HEK293 (cell line): ENCODE measurements around the gene FOXM1.

Source experiments
- CTCF ChIA-PET: fragments of 350-600 bp; formaldehyde crosslinking; extraction: SDS; loops from one replicate; lab custom pipeline; 2021; ENCODE audit warnings: antibody characterized with exemption; lab: Yijun Ruan, JAX
- POLR2A ChIA-PET: fragments of 300-600 bp; formaldehyde crosslinking; extraction: SDS; loops from one replicate; lab custom pipeline; 2020; ENCODE audit warnings: antibody characterized with exemption, inconsistent platforms; lab: Yijun Ruan, JAX
- H3K27ac ChIP-seq: fragments of 200-500 bp; sonication (Bioruptor generic); 2 replicates; pipeline ENCODE4 v1.5.1; 2014; ENCODE audit warnings: low read depth, low read length, control low read depth, inconsistent platforms; ENCODE audit errors: extremely low read depth
- H3K36me3 ChIP-seq, 2 experiments: fragments of 200-500 bp in 1 of 2; sonication (Bioruptor generic) in 1 of 2; 1 replicate in 1 of 2; 2 replicates in 1 of 2; pipeline ENCODE4 v1.5.1; 2014 to 2017; ENCODE audit warnings: inconsistent platforms in 2 of 2, low read length in 2 of 2; ENCODE audit not compliant: control insufficient read depth in 2 of 2, insufficient read depth in 1 of 2
- H3K4me1 ChIP-seq: fragments of 200-500 bp; sonication (Bioruptor generic); 2 replicates; pipeline ENCODE4 v1.5.1; 2014; ENCODE audit warnings: mild to moderate bottlenecking, low read length, inconsistent platforms; ENCODE audit not compliant: control insufficient read depth, insufficient read depth
- H3K4me3 ChIP-seq: 2 replicates; pipeline ENCODE4 v1.5.1; 2011; ENCODE audit warnings: low read depth, mild to moderate bottlenecking, control low read depth, low read length, moderate library complexity
- H3K9me3 ChIP-seq: fragments of 200-500 bp; sonication (Bioruptor generic); 2 replicates; pipeline ENCODE4 v1.5.1; 2014; ENCODE audit warnings: low read depth, low read length, inconsistent platforms; ENCODE audit not compliant: control insufficient read depth, insufficient read depth
- EGR2 ChIP-seq: fragments of 450-650 bp; formaldehyde crosslinking; IDR thresholded peaks from 2 replicates; pipeline ENCODE4 v1.5.1; 2016; ENCODE audit warnings: low read depth, missing biosample characterization, missing genetic modification characterization
- SP3 ChIP-seq: fragments of 450-650 bp; formaldehyde crosslinking; IDR thresholded peaks from 2 replicates; pipeline ENCODE4 v1.5.1; 2016; ENCODE audit warnings: missing biosample characterization, missing genetic modification characterization
- WT1 ChIP-seq: fragments of 450-650 bp; formaldehyde crosslinking; IDR thresholded peaks from 2 replicates; pipeline ENCODE4 v1.5.1; 2016; ENCODE audit warnings: missing biosample characterization, missing genetic modification characterization
- ZBTB8A ChIP-seq: fragments of 450-650 bp; formaldehyde crosslinking; IDR thresholded peaks from 2 replicates; pipeline ENCODE4 v1.5.1; 2016; ENCODE audit warnings: missing biosample characterization, missing genetic modification characterization
- ZNF121 ChIP-seq: fragments of 450-650 bp; formaldehyde crosslinking; IDR thresholded peaks from 2 replicates; pipeline ENCODE4 v1.5.1; 2016; ENCODE audit warnings: missing biosample characterization, missing genetic modification characterization
- ZNF202 ChIP-seq: fragments of 450-650 bp; formaldehyde crosslinking; IDR thresholded peaks from 2 replicates; pipeline ENCODE4 v1.5.1; 2016; ENCODE audit warnings: missing biosample characterization, missing genetic modification characterization, borderline replicate concordance
- ZNF223 ChIP-seq: fragments of 450-650 bp; formaldehyde crosslinking; IDR thresholded peaks from 2 replicates; pipeline ENCODE4 v1.5.1; 2016; ENCODE audit warnings: missing biosample characterization, missing genetic modification characterization
- ZNF248 ChIP-seq: fragments of 450-650 bp; formaldehyde crosslinking; IDR thresholded peaks from 2 replicates; pipeline ENCODE4 v1.5.1; 2017; ENCODE audit warnings: missing biosample characterization, missing genetic modification characterization
- ZNF292 ChIP-seq: fragments of 450-650 bp; formaldehyde crosslinking; IDR thresholded peaks from 2 replicates; pipeline ENCODE4 v1.5.1; 2016; ENCODE audit warnings: low read depth, missing biosample characterization, missing genetic modification characterization, borderline replicate concordance
- ZNF335 ChIP-seq: fragments of 450-650 bp; formaldehyde crosslinking; conservative IDR thresholded peaks from 2 replicates; pipeline ENCODE4 v1.5.1; 2016; ENCODE audit warnings: missing biosample characterization, missing genetic modification characterization
- ZNF350 ChIP-seq: fragments of 450-650 bp; formaldehyde crosslinking; IDR thresholded peaks from 2 replicates; pipeline ENCODE4 v1.5.0; 2017; ENCODE audit warnings: missing biosample characterization, mild to moderate bottlenecking, missing genetic modification characterization
- ZNF37A ChIP-seq: fragments of 450-650 bp; IDR thresholded peaks from 2 replicates; pipeline ENCODE4 v1.5.1; 2018; ENCODE audit warnings: missing biosample characterization, missing genetic modification characterization
- ZNF398 ChIP-seq: fragments of 450-650 bp; formaldehyde crosslinking; IDR thresholded peaks from 2 replicates; pipeline ENCODE4 v1.5.1; 2017; ENCODE audit warnings: missing biosample characterization, missing genetic modification characterization
- ZNF404 ChIP-seq: fragments of 450-650 bp; formaldehyde crosslinking; IDR thresholded peaks from 2 replicates; pipeline ENCODE4 v1.5.1; 2017; ENCODE audit warnings: missing biosample characterization, missing genetic modification characterization
- ZNF426 ChIP-seq: fragments of 450-650 bp; formaldehyde crosslinking; IDR thresholded peaks from 2 replicates; pipeline ENCODE4 v1.5.1; 2017; ENCODE audit warnings: missing biosample characterization, missing genetic modification characterization, mild to moderate bottlenecking, inconsistent platforms, moderate library complexity
- ZNF488 ChIP-seq: fragments of 450-650 bp; formaldehyde crosslinking; IDR thresholded peaks from 2 replicates; pipeline ENCODE4 v1.5.1; 2016; ENCODE audit warnings: missing biosample characterization, missing genetic modification characterization
- ZNF544 ChIP-seq: fragments of 450-650 bp; formaldehyde crosslinking; IDR thresholded peaks from 2 replicates; pipeline ENCODE4 v1.5.0; 2017; ENCODE audit warnings: missing biosample characterization, missing genetic modification characterization
- ZNF645 ChIP-seq: fragments of 450-650 bp; formaldehyde crosslinking; IDR thresholded peaks from 2 replicates; pipeline ENCODE4; 2016; ENCODE audit warnings: missing biosample characterization, missing genetic modification characterization
- ZSCAN5A ChIP-seq: fragments of 450-650 bp; formaldehyde crosslinking; IDR thresholded peaks from 2 replicates; pipeline ENCODE4 v1.5.1; 2016; ENCODE audit warnings: missing biosample characterization, missing genetic modification characterization
- TF ChIP-seq, protein P1 (sequence below): fragments of 450-650 bp; formaldehyde crosslinking; IDR thresholded peaks from 2 replicates; pipeline ENCODE4 v1.5.1; 2016; ENCODE audit warnings: missing biosample characterization, missing genetic modification characterization
- TF ChIP-seq, protein P2 (sequence below): fragments of 450-650 bp; formaldehyde crosslinking; IDR thresholded peaks from 2 replicates; pipeline ENCODE4 v1.5.1; 2016; ENCODE audit warnings: missing biosample characterization, missing genetic modification characterization

Gene FOXM1

DNA sequence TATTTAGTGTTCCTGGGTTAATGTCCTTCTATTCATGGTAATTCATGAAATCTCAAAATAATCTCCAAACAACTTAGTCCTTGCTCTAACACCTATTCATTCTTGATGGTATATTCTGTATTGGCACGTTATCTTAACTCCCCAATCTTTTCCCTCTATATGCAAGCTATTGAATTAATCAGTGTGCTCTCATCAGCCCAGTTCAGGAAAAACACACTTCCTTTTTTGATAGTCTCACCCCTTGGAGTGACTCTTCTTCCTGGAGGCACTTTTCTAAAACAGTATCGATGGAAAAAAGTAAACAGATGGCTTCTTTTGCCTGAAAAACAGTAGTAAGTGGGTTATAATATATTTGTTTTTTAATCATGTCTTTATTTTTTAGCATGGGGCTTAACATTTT lies 42.3 kb upstream of the FOXM1 start:
- CTCF ChIA-PET: no interaction called here

GRCh38 chr12:2912216-2912575 lies 35.2 kb upstream of the FOXM1 start:
- TF ChIP-seq ZNF335 (tag by site-specific recombination): no peak
- TF ChIP-seq, protein P1, sequence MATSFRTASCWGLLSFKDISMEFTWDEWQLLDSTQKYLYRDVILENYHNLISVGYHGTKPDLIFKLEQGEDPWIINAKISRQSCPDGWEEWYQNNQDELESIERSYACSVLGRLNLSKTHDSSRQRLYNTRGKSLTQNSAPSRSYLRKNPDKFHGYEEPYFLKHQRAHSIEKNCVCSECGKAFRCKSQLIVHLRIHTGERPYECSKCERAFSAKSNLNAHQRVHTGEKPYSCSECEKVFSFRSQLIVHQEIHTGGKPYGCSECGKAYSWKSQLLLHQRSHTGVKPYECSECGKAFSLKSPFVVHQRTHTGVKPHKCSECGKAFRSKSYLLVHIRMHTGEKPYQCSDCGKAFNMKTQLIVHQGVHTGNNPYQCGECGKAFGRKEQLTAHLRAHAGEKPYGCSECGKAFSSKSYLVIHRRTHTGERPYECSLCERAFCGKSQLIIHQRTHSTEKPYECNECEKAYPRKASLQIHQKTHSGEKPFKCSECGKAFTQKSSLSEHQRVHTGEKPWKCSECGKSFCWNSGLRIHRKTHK: no peak
- TF ChIP-seq ZNF426 (tag by site-specific recombination): no peak
- TF ChIP-seq, all 188 proteins: peak for 0
- ChIA-PET POLR2A (interaction anchor here (0.7 to 1.0 kb wide), 2 partner anchors 20 to 22 kb away, joined by 3 to 4 read pairs; partner anchors contain the start of gene TULP3), CTCF (interaction anchor here (0.8 to 1.5 kb wide), 3 partner anchors 27 to 122 kb away, joined by 3 to 6 read pairs (median 6); no protein-coding TSS in a partner anchor)
- H3K4me3 ChIP-seq: no peak overlapping the region
- no peak overlapping the region for H3K27ac ChIP-seq
- 0 out of 2 replicates have a peak, but pooled peaks cover 2% of the 10 kb centered on the region for H3K4me1 ChIP-seq
- H3K36me3 ChIP-seq: peaks cover 14 to 32% of the 10 kb centered on the region in 2 experiments
- H3K9me3 ChIP-seq: no peaks in the 10 kb centered on the region

More for the DNA sequence above, 42.3 kb upstream of the FOXM1 start:
- no peaks in the 10 kb centered on the region for H3K4me1 ChIP-seq
- H3K9me3 ChIP-seq: no peaks in the 10 kb centered on the region
- peaks cover 21 to 53% of the 10 kb centered on the region in 2 experiments; a peak in 2 of 3 replicates for H3K36me3 ChIP-seq
- no peak overlapping the region for H3K27ac ChIP-seq
- no peak for TF ChIP-seq ZNF37A
- no peak for TF ChIP-seq EGR2 (tag by site-specific recombination)
- TF ChIP-seq ZNF488 (tag by site-specific recombination): no peak
- TF ChIP-seq ZNF398 (tag by site-specific recombination): no peak
- no peak for TF ChIP-seq ZNF202
- no peak for TF ChIP-seq ZNF248
- POLR2A ChIA-PET: no interaction called here
- no peak overlapping the region for H3K4me3 ChIP-seq

DNA sequence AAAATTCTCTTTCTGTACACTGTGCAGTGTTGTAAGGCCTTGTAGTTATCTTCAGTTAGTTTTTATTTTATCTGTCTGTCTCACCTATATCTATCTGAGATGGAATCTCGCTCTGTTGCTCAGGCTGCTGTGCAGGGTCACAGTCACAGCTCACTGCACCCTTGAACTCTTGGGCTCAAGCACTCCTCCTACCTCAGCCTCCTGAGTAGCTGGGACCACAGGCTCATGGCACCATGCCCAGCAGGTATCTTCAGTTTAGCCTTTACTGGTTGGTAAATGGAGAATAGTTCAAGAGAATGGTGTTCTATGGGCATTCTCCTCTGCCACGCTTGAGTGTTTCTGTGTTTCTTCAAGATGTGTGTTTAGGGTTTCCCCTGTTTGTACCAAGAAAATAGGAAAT lies 27.3 kb upstream of the FOXM1 start:
- Histone ChIP-seq H3K9me3 (no peaks in the 10 kb centered on the region), H3K36me3 (peaks cover 0 to 3% of the 10 kb centered on the region in 2 experiments; a peak in 2 of 3 replicates), H3K27ac (no peak overlapping the region), H3K4me3 (no peak overlapping the region), H3K4me1 (no peaks in the 10 kb centered on the region)
- CTCF ChIA-PET: no interaction called here
- no peak for TF ChIP-seq ZBTB8A (tag by site-specific recombination)
- TF ChIP-seq ZNF645: no peak
- TF ChIP-seq ZNF121 (tag by site-specific recombination): no peak
- TF ChIP-seq EGR2 (tag by site-specific recombination): no peak
- no peak for TF ChIP-seq ZNF350
- TF ChIP-seq, protein P2, sequence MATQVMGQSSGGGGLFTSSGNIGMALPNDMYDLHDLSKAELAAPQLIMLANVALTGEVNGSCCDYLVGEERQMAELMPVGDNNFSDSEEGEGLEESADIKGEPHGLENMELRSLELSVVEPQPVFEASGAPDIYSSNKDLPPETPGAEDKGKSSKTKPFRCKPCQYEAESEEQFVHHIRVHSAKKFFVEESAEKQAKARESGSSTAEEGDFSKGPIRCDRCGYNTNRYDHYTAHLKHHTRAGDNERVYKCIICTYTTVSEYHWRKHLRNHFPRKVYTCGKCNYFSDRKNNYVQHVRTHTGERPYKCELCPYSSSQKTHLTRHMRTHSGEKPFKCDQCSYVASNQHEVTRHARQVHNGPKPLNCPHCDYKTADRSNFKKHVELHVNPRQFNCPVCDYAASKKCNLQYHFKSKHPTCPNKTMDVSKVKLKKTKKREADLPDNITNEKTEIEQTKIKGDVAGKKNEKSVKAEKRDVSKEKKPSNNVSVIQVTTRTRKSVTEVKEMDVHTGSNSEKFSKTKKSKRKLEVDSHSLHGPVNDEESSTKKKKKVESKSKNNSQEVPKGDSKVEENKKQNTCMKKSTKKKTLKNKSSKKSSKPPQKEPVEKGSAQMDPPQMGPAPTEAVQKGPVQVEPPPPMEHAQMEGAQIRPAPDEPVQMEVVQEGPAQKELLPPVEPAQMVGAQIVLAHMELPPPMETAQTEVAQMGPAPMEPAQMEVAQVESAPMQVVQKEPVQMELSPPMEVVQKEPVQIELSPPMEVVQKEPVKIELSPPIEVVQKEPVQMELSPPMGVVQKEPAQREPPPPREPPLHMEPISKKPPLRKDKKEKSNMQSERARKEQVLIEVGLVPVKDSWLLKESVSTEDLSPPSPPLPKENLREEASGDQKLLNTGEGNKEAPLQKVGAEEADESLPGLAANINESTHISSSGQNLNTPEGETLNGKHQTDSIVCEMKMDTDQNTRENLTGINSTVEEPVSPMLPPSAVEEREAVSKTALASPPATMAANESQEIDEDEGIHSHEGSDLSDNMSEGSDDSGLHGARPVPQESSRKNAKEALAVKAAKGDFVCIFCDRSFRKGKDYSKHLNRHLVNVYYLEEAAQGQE: no peak
- TF ChIP-seq ZNF404 (tag by site-specific recombination): no peak
- no peak for TF ChIP-seq ZNF223
- no peak for TF ChIP-seq ZNF544 (tag by site-specific recombination)
- no peak for TF ChIP-seq SP3 (tag by site-specific recombination)
- TF ChIP-seq WT1 (tag by site-specific recombination): no peak
- no peak for TF ChIP-seq ZNF292 (tag by site-specific recombination)
- TF ChIP-seq ZSCAN5A (tag by site-specific recombination): no peak
- no peak for TF ChIP-seq ZNF202
- POLR2A ChIA-PET: no interaction called here
